PC-9 (cell line): ENCODE measurements around the gene SLC38A3. TPM values are rescaled to one million over a fixed set of nuclear protein-coding genes. Genes with fewer than 3 reads are reported as not detected.
A peak's percentile ranks its signal among the peaks of the same experiment; 100 is the strongest.

Source experiments
- BruUV-seq: library from RNA; stranded (reverse); fragments of 400-500 nt; replicated peaks from 2 replicates; lab custom pipeline; 2021; lab: Mats Ljungman, UMichigan
- CTCF ChIA-PET: fragments of 300-600 bp; sonication (Branson Sonifier 250); formaldehyde crosslinking; loops from one replicate; lab custom pipeline; 2022; ENCODE audit warnings: antibody characterized with exemption; lab: Charles Lee
- POLR2A ChIA-PET: fragments of 300-600 bp; sonication (Branson Sonifier 250); formaldehyde crosslinking; loops from one replicate; lab custom pipeline; 2022; ENCODE audit warnings: antibody characterized with exemption; ENCODE audit not compliant: unreplicated experiment; lab: Charles Lee
- DNase-seq, 2 experiments: peaks; one replicate each; pipeline versions ENCODE4 v3.0.0 to v3.0.0-alpha.2; 2015 to 2022; ENCODE audit warnings: mixed read lengths in 1 of 2
- H2AFZ ChIP-seq: fragments of 200-600 bp; sonication (generic); 2 replicates; pipeline ENCODE4 v1.8.1; 2017; ENCODE audit warnings: antibody characterized with exemption
- H3F3A ChIP-seq: fragments of 200-600 bp; sonication (generic); 2 replicates; pipeline ENCODE4 v1.8.1; 2017; ENCODE audit warnings: antibody characterized with exemption, mild to moderate bottlenecking, low read depth; ENCODE audit not compliant: insufficient read depth
- H3K27ac ChIP-seq: fragments of 200-600 bp; sonication (generic); 2 replicates; pipeline ENCODE4 v1.6.1; 2016; ENCODE audit warnings: mixed run types
- H3K27me3 ChIP-seq: fragments of 200-600 bp; sonication (generic); 2 replicates; pipeline ENCODE4 v1.6.1; 2016; ENCODE audit warnings: low read depth, mixed run types; ENCODE audit not compliant: insufficient read depth
- H3K36me3 ChIP-seq: fragments of 200-600 bp; sonication (generic); 2 replicates; pipeline ENCODE4 v1.6.1; 2016; ENCODE audit warnings: low read depth, mixed run types
- H3K4me1 ChIP-seq: fragments of 200-600 bp; sonication (generic); replicated peaks from 2 replicates; pipeline ENCODE4 v1.6.1; 2016; ENCODE audit warnings: mixed run types; ENCODE audit not compliant: insufficient read depth
- H3K4me2 ChIP-seq: fragments of 200-600 bp; sonication (generic); 2 replicates; pipeline ENCODE4 v1.6.1; 2017; ENCODE audit warnings: mixed run types
- H3K4me3 ChIP-seq: fragments of 200-600 bp; sonication (generic); 2 replicates; pipeline ENCODE4 v1.6.1; 2016; ENCODE audit warnings: mixed run types
- H3K79me2 ChIP-seq: fragments of 200-600 bp; sonication (generic); 2 replicates; pipeline ENCODE4 v1.6.1; 2017; ENCODE audit warnings: low read depth, mixed run types
- H3K9me2 ChIP-seq: fragments of 200-600 bp; sonication (generic); 2 replicates; pipeline ENCODE4 v1.8.1; 2017; ENCODE audit warnings: mild to moderate bottlenecking; ENCODE audit not compliant: insufficient read depth
- H3K9me3 ChIP-seq: fragments of 200-600 bp; sonication (generic); 2 replicates; pipeline ENCODE4 v1.8.1; 2016; ENCODE audit warnings: low read depth; ENCODE audit not compliant: insufficient read depth
- H4K20me1 ChIP-seq: fragments of 200-600 bp; sonication (generic); 2 replicates; pipeline ENCODE4 v1.8.1; 2017; ENCODE audit not compliant: insufficient read depth
- EZH2 ChIP-seq: fragments of 200-600 bp; sonication (generic); IDR thresholded peaks from 2 replicates; pipeline ENCODE4 v1.8.0; 2017; ENCODE audit warnings: antibody characterized with exemption, low read depth
- intact Hi-C: fragments of 100-400 bp; cut with micrococcal nuclease; formaldehyde crosslinking; loops from one replicate; pipeline ENCODE4 v1.10.0; 2022; ENCODE audit not compliant: unreplicated experiment
- microRNA-seq: library from miRNA; unstranded; fragments of <30 nt; microRNA quantifications from one replicate; pipeline ENCODE4 v1.2.0, GENCODE V29; 2021; ENCODE audit warnings: borderline number of aligned reads, borderline replicate concordance
- total RNA-seq: library from RNA; stranded (reverse); gene quantifications from 2 replicates; pipeline ENCODE4 v1.2.3, GENCODE V29; 2021

SLC38A3 gene
- total RNA-seq, 1 experiment from 2014 or later = 0.37 TPM

GRCh38 chr3:50270422-50271224, 65.6 kb downstream of the SLC38A3 start:
- Histone ChIP-seq H3K4me3 (peak overlapping the region; percentile 56; the same call in 1 of the 2 replicates), H2AFZ (no peak overlapping the region), H3K79me2 (peaks cover 15% of the 10 kb centered on the region), H3K27me3 (no peaks in the 10 kb centered on the region), H3K9me2 (no peaks in the 10 kb centered on the region), H3K4me1 (peaks cover 58% of the 10 kb centered on the region), H4K20me1 (no peaks in the 10 kb centered on the region), H3K4me2 (peak overlapping the region; percentile 92), H3K36me3 (no peaks in the 10 kb centered on the region), H3K9me3 (no peaks in the 10 kb centered on the region), H3K27ac (no peak overlapping the region), H3F3A (peaks cover 33% of the 10 kb centered on the region)
- no peak for DNase-seq
- ChIA-PET CTCF (interaction anchor here (0.5 to 1.2 kb wide), 5 partner anchors 10 to 344 kb away, joined by 5 to 9 read pairs (median 8); no protein-coding TSS in a partner anchor), POLR2A (interaction anchor here (0.6 kb wide), 1 partner anchor 29 kb away, joined by 3 read pairs; the partner anchor contains the start of genes HYAL3 and NAA80)
- BruUV-seq = no TSS peak
- TF ChIP-seq EZH2 = no peak
- intact Hi-C loops = loop anchor here (5.0 kb wide), 1 partner anchor 148 kb away; no protein-coding TSS in a partner anchor

Small RNA genes lying within 50 kb of the gene (microRNA-seq; reads per million reads assigned to microRNA genes)
- not detected for gene MIR566
- gene MIR5787 = not detected

Other genes starting within 250 kb of the SLC38A3 start
- gene RBM5, start 116.4 kb upstream of the SLC38A3 start, total RNA-seq = 87.7 and 90.2 TPM in 2 replicates
- gene SEMA3F, start 49.9 kb upstream of the SLC38A3 start, total RNA-seq = 34.0 and 49.1 TPM in 2 replicates
- 0.48 TPM in 1 of 2 replicates, not detected in the other for gene GNAT1, start 13.7 kb upstream of the SLC38A3 start, total RNA-seq
- 156 and 201 TPM in 2 replicates for gene GNAI2, start 30.9 kb downstream of the SLC38A3 start, total RNA-seq
- gene SEMA3B, start 63.9 kb downstream of the SLC38A3 start, total RNA-seq = 52.4 and 92.6 TPM in 2 replicates
- 0.35 and 0.55 TPM in 2 replicates for gene LSMEM2, start 73.8 kb downstream of the SLC38A3 start, total RNA-seq
- 93.1 and 118 TPM in 2 replicates for gene IFRD2, start 87.2 kb downstream of the SLC38A3 start, total RNA-seq
- gene HYAL3, start 94.1 kb downstream of the SLC38A3 start, total RNA-seq = 10.2 and 12.2 TPM in 2 replicates
- gene NAA80, start 94.1 kb downstream of the SLC38A3 start, total RNA-seq = 25.2 and 25.7 TPM in 2 replicates
- 1.3 and 1.9 TPM in 2 replicates for gene HYAL1, start 98.3 kb downstream of the SLC38A3 start, total RNA-seq
- 29.6 and 41.6 TPM in 2 replicates for gene HYAL2, start 117.5 kb downstream of the SLC38A3 start, total RNA-seq
- 24.7 and 28.5 TPM in 2 replicates for gene TUSC2, start 123.0 kb downstream of the SLC38A3 start, total RNA-seq
- gene RASSF1, start 135.6 kb downstream of the SLC38A3 start, total RNA-seq = 15.9 and 17.7 TPM in 2 replicates
- gene ZMYND10, start 140.5 kb downstream of the SLC38A3 start, total RNA-seq = 4.4 and 8.7 TPM in 2 replicates
- 24.1 and 25.4 TPM in 2 replicates for gene NPRL2, start 145.5 kb downstream of the SLC38A3 start, total RNA-seq
- gene CYB561D2, start 145.6 kb downstream of the SLC38A3 start, total RNA-seq = 15.7 and 19.3 TPM in 2 replicates
- 35.2 and 43.5 TPM in 2 replicates for gene TMEM115, start 154.2 kb downstream of the SLC38A3 start, total RNA-seq